Endothelial cell of umbilical vein (primary cell): ENCODE measurements around the gene SAFB.

ENCODE experiments used
- CTCF ChIP-seq, 2 donors: IDR thresholded peaks; 1 replicate in 1 of 2; 2 replicates in 1 of 2; pipeline ENCODE4 v1.5.1; 2011; ENCODE audit warnings: low read length in 2 of 2, mild to moderate bottlenecking in 2 of 2, moderate library complexity in 2 of 2, control low read depth in 1 of 2, inconsistent platforms in 1 of 2, low read depth in 1 of 2; ENCODE audit not compliant: insufficient read depth in 1 of 2; ENCODE audit errors: extremely low read depth in 1 of 2
- EZH2 ChIP-seq: IDR thresholded peaks from 2 replicates; pipeline ENCODE4 v1.6.1; 2012; ENCODE audit warnings: borderline replicate concordance, low read depth, mild to moderate bottlenecking, moderate library complexity, low read length, inconsistent platforms; ENCODE audit not compliant: severe bottlenecking
- FOS ChIP-seq: IDR thresholded peaks from 2 replicates; pipeline ENCODE4 v1.6.1; 2011; ENCODE audit warnings: mild to moderate bottlenecking, low read length, moderate library complexity, borderline replicate concordance; ENCODE audit not compliant: insufficient read depth
- GATA2 ChIP-seq: IDR thresholded peaks from 2 replicates; pipeline ENCODE4 v1.7.0; 2011; ENCODE audit warnings: low read depth, mild to moderate bottlenecking, moderate library complexity, mixed read lengths, low read length; ENCODE audit not compliant: insufficient read length, insufficient read depth
- JUN ChIP-seq: IDR thresholded peaks from 2 replicates; pipeline ENCODE4 v1.6.1; 2011; ENCODE audit warnings: borderline replicate concordance, low read depth; ENCODE audit not compliant: insufficient read length, insufficient read depth
- MAX ChIP-seq: IDR thresholded peaks from 2 replicates; pipeline ENCODE4 v1.6.1; 2011; ENCODE audit not compliant: insufficient read depth, insufficient read length
- MYC ChIP-seq: IDR thresholded peaks from one replicate; pipeline ENCODE4 v1.6.1; 2011; ENCODE audit warnings: mild to moderate bottlenecking, low read depth, low read length
- POLR2A ChIP-seq: IDR thresholded peaks from 2 replicates; pipeline ENCODE4 v1.6.1; 2012; ENCODE audit warnings: low read depth, mild to moderate bottlenecking, control low read depth, low read length
- POLR2AphosphoS5 ChIP-seq: IDR thresholded peaks from 2 replicates; pipeline ENCODE4 v1.6.1; 2012; ENCODE audit warnings: low read depth, mild to moderate bottlenecking, control low read depth, low read length, moderate library complexity; ENCODE audit not compliant: insufficient read depth

GRCh38 chr19:5619946-5620345 lies 2.9 kb upstream of the SAFB start:
- TF ChIP-seq POLR2AphosphoS5 = no peak
- no peak for TF ChIP-seq CTCF (IDR thresholded peaks at IDR 0.05; ENCODE audit: extremely low read depth in 1 of 2, insufficient read depth in 1 of 2, low read depth in 1 of 2, low read length in 2 of 2)
- TF ChIP-seq EZH2 = no peak
- TF ChIP-seq POLR2A = no peak
- TF ChIP-seq MYC = no peak
- TF ChIP-seq MAX = no peak
- no peak for TF ChIP-seq FOS
- no peak for TF ChIP-seq GATA2
- no peak for TF ChIP-seq JUN
